HEK293 (cell line): ENCODE measurements around the gene TPST1.

Source experiments
- CTCF ChIA-PET: fragments of 350-600 bp; formaldehyde crosslinking; extraction: SDS; loops from one replicate; lab custom pipeline; 2021; ENCODE audit warnings: antibody characterized with exemption; lab: Yijun Ruan, JAX
- POLR2A ChIA-PET: fragments of 300-600 bp; formaldehyde crosslinking; extraction: SDS; loops from one replicate; lab custom pipeline; 2020; ENCODE audit warnings: antibody characterized with exemption, inconsistent platforms; lab: Yijun Ruan, JAX
- H3K27ac ChIP-seq: fragments of 200-500 bp; sonication (Bioruptor generic); 2 replicates; pipeline ENCODE4 v1.5.1; 2014; ENCODE audit warnings: low read depth, low read length, control low read depth, inconsistent platforms; ENCODE audit errors: extremely low read depth
- H3K36me3 ChIP-seq, 2 experiments: fragments of 200-500 bp in 1 of 2; sonication (Bioruptor generic) in 1 of 2; 1 replicate in 1 of 2; 2 replicates in 1 of 2; pipeline ENCODE4 v1.5.1; 2014 to 2017; ENCODE audit warnings: inconsistent platforms in 2 of 2, low read length in 2 of 2; ENCODE audit not compliant: control insufficient read depth in 2 of 2, insufficient read depth in 1 of 2
- H3K4me1 ChIP-seq: fragments of 200-500 bp; sonication (Bioruptor generic); 2 replicates; pipeline ENCODE4 v1.5.1; 2014; ENCODE audit warnings: mild to moderate bottlenecking, low read length, inconsistent platforms; ENCODE audit not compliant: control insufficient read depth, insufficient read depth
- H3K4me3 ChIP-seq: 2 replicates; pipeline ENCODE4 v1.5.1; 2011; ENCODE audit warnings: low read depth, mild to moderate bottlenecking, control low read depth, low read length, moderate library complexity
- H3K9me3 ChIP-seq: fragments of 200-500 bp; sonication (Bioruptor generic); 2 replicates; pipeline ENCODE4 v1.5.1; 2014; ENCODE audit warnings: low read depth, low read length, inconsistent platforms; ENCODE audit not compliant: control insufficient read depth, insufficient read depth
- TRIM28 ChIP-seq: IDR thresholded peaks from 2 replicates; pipeline ENCODE4 v1.6.1; 2011; ENCODE audit warnings: low read length, control low read depth, borderline replicate concordance
- WT1 ChIP-seq: fragments of 450-650 bp; formaldehyde crosslinking; IDR thresholded peaks from 2 replicates; pipeline ENCODE4 v1.5.1; 2016; ENCODE audit warnings: missing biosample characterization, missing genetic modification characterization
- YY1 ChIP-seq: fragments of 450-650 bp; formaldehyde crosslinking; IDR thresholded peaks from 2 replicates; pipeline ENCODE4 v1.5.1; 2018; ENCODE audit warnings: missing biosample characterization, missing genetic modification characterization
- YY2 ChIP-seq: fragments of 450-650 bp; formaldehyde crosslinking; IDR thresholded peaks from 2 replicates; pipeline ENCODE4 v1.5.1; 2016; ENCODE audit warnings: missing biosample characterization, missing genetic modification characterization
- ZBTB17 ChIP-seq: fragments of 450-650 bp; formaldehyde crosslinking; IDR thresholded peaks from 2 replicates; pipeline ENCODE4 v1.5.1; 2016; ENCODE audit warnings: missing biosample characterization, missing genetic modification characterization
- ZNF112 ChIP-seq: fragments of 450-650 bp; formaldehyde crosslinking; IDR thresholded peaks from 2 replicates; pipeline ENCODE4 v1.5.0; 2017; ENCODE audit warnings: missing biosample characterization, missing genetic modification characterization
- ZNF211 ChIP-seq: fragments of 450-650 bp; formaldehyde crosslinking; IDR thresholded peaks from 2 replicates; pipeline ENCODE4 v1.5.1; 2016; ENCODE audit warnings: low read depth, missing biosample characterization, missing genetic modification characterization
- ZNF302 ChIP-seq: fragments of 450-650 bp; formaldehyde crosslinking; IDR thresholded peaks from 2 replicates; pipeline ENCODE4 v1.5.1; 2016; ENCODE audit warnings: missing biosample characterization, missing genetic modification characterization, low read depth
- ZNF366 ChIP-seq: fragments of 450-650 bp; formaldehyde crosslinking; conservative IDR thresholded peaks from 2 replicates; pipeline ENCODE4 v1.5.1; 2016; ENCODE audit warnings: missing biosample characterization, missing genetic modification characterization
- ZNF423 ChIP-seq: fragments of 450-650 bp; formaldehyde crosslinking; IDR thresholded peaks from 2 replicates; pipeline ENCODE4 v1.5.1; 2016; ENCODE audit warnings: missing biosample characterization, missing genetic modification characterization
- ZNF514 ChIP-seq: fragments of 450-650 bp; formaldehyde crosslinking; IDR thresholded peaks from 2 replicates; pipeline ENCODE4 v1.5.1; 2016; ENCODE audit warnings: missing biosample characterization, missing genetic modification characterization
- ZNF544 ChIP-seq: fragments of 450-650 bp; formaldehyde crosslinking; IDR thresholded peaks from 2 replicates; pipeline ENCODE4 v1.5.0; 2017; ENCODE audit warnings: missing biosample characterization, missing genetic modification characterization
- ZNF585B ChIP-seq: fragments of 450-650 bp; formaldehyde crosslinking; IDR thresholded peaks from 2 replicates; pipeline ENCODE4 v1.5.1; 2016; ENCODE audit warnings: missing biosample characterization, missing genetic modification characterization
- ZNF596 ChIP-seq: fragments of 450-650 bp; IDR thresholded peaks from 2 replicates; pipeline ENCODE4 v1.5.0; 2018; ENCODE audit warnings: missing biosample characterization, mild to moderate bottlenecking, missing genetic modification characterization, moderate library complexity
- ZNF600 ChIP-seq: fragments of 450-650 bp; formaldehyde crosslinking; IDR thresholded peaks from 2 replicates; pipeline ENCODE4 v1.5.1; 2016; ENCODE audit warnings: missing biosample characterization, missing genetic modification characterization
- ZNF654 ChIP-seq: fragments of 450-650 bp; formaldehyde crosslinking; IDR thresholded peaks from 2 replicates; pipeline ENCODE4 v1.5.1; 2016; ENCODE audit warnings: low read depth, missing biosample characterization, missing genetic modification characterization
- ZNF658 ChIP-seq: fragments of 450-650 bp; formaldehyde crosslinking; IDR thresholded peaks from 2 replicates; pipeline ENCODE4; 2016; ENCODE audit warnings: missing biosample characterization, missing genetic modification characterization
- ZNF670 ChIP-seq: fragments of 450-650 bp; formaldehyde crosslinking; IDR thresholded peaks from 2 replicates; pipeline ENCODE4 v1.5.1; 2016; ENCODE audit warnings: missing biosample characterization, missing genetic modification characterization, low read depth
- ZNF785 ChIP-seq: fragments of 450-650 bp; formaldehyde crosslinking; IDR thresholded peaks from 2 replicates; pipeline ENCODE4 v1.5.1; 2016; ENCODE audit warnings: missing biosample characterization, missing genetic modification characterization
- ZNF843 ChIP-seq: fragments of 450-650 bp; formaldehyde crosslinking; IDR thresholded peaks from 2 replicates; pipeline ENCODE4 v1.5.1; 2016; ENCODE audit warnings: missing biosample characterization, missing genetic modification characterization
- ZSCAN16 ChIP-seq: fragments of 450-650 bp; formaldehyde crosslinking; IDR thresholded peaks from 2 replicates; pipeline ENCODE4 v1.5.1; 2016; ENCODE audit warnings: missing biosample characterization, missing genetic modification characterization
- TF ChIP-seq, protein P1 (sequence below): fragments of 450-650 bp; formaldehyde crosslinking; IDR thresholded peaks from 2 replicates; pipeline ENCODE4 v1.5.1; 2016; ENCODE audit warnings: missing biosample characterization, missing genetic modification characterization
- TF ChIP-seq, protein P2 (sequence below): fragments of 450-650 bp; formaldehyde crosslinking; IDR thresholded peaks from 2 replicates; pipeline ENCODE4; 2016; ENCODE audit warnings: missing biosample characterization, missing genetic modification characterization

TPST1 gene

DNA sequence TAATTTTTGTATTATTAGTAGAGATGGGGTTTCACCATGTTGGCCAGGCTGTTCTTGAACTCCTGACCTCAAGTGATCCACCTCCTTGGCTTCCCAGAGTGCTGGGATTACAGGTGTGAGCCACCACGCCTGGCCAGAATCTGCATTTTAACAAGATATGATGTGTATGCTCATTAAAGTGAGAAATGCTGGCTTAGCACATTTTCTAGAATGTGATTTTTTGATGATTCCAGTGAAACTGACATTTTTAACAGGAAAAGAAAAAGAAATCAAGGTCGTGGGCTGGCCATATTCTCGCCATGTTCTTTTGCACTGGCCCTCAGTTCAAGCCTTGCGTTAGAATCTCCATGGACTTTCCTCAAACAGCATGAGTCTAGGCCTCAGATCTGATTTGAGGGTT is 18.1 kb upstream of the TPST1 start (continued):
- TF ChIP-seq, protein P1, sequence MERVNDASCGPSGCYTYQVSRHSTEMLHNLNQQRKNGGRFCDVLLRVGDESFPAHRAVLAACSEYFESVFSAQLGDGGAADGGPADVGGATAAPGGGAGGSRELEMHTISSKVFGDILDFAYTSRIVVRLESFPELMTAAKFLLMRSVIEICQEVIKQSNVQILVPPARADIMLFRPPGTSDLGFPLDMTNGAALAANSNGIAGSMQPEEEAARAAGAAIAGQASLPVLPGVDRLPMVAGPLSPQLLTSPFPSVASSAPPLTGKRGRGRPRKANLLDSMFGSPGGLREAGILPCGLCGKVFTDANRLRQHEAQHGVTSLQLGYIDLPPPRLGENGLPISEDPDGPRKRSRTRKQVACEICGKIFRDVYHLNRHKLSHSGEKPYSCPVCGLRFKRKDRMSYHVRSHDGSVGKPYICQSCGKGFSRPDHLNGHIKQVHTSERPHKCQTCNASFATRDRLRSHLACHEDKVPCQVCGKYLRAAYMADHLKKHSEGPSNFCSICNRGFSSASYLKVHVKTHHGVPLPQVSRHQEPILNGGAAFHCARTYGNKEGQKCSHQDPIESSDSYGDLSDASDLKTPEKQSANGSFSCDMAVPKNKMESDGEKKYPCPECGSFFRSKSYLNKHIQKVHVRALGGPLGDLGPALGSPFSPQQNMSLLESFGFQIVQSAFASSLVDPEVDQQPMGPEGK (tag by site-specific recombination), result no peak

DNA sequence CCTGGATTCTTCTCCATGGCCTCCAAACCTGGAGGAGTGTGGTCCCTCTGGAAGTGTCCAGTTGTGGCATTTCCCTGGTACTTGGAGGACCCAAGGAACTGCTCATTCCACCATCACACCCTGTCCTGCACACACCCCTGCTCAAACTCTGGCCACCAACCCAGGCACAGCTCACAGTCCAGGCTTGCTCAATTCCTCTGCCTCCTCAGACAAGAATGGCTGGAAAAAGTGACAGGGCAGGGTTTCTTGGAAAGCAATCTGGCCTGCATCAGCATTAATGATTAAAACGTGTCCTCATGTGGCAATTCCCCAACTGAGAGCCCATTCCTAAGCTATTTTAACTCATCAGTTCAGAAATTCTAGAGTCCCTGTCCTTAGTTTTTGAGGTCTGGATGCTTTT is 17.2 kb upstream of the TPST1 start:
- POLR2A ChIA-PET, result interaction anchor here (0.8 to 1.1 kb wide), 2 partner anchors 17 to 18 kb away, joined by 3 read pairs; partner anchors contain the start of gene TPST1
- CTCF ChIA-PET, result interaction anchor here (0.7 kb wide), 1 partner anchor 162 kb away, joined by 3 read pairs; no protein-coding TSS in a partner anchor
- TF ChIP-seq ZNF596 (no peak), ZNF658 (tag by site-specific recombination) (no peak), ZNF785 (tag by site-specific recombination) (no peak), ZNF211 (tag by site-specific recombination) (no peak), ZNF514 (no peak), ZNF302 (tag by site-specific recombination) (no peak), WT1 (no peak), ZNF423 (tag by site-specific recombination) (no peak), TRIM28 (no peak), ZNF585B (no peak), YY1 (tag by site-specific recombination) (no peak), ZSCAN16 (no peak), ZNF654 (tag by site-specific recombination) (no peak), YY2 (tag by site-specific recombination) (no peak), ZNF843 (tag by site-specific recombination) (no peak), ZNF544 (no peak), ZNF600 (no peak), ZNF112 (no peak)
- TF ChIP-seq, protein P2, sequence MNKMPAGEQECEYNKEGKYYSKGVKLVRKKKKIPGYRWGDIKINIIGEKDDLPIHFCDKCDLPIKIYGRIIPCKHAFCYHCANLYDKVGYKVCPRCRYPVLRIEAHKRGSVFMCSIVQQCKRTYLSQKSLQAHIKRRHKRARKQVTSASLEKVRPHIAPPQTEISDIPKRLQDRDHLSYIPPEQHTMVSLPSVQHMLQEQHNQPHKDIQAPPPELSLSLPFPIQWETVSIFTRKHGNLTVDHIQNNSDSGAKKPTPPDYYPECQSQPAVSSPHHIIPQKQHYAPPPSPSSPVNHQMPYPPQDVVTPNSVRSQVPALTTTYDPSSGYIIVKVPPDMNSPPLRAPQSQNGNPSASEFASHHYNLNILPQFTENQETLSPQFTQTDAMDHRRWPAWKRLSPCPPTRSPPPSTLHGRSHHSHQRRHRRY (tag by site-specific recombination), result no peak
- TF ChIP-seq, all 188 proteins: peak for 0
- Histone ChIP-seq H3K4me1 (no peaks in the 10 kb centered on the region), H3K27ac (no peak overlapping the region), H3K4me3 (no peak overlapping the region), H3K36me3 (no peaks in the 10 kb centered on the region), H3K9me3 (no peaks in the 10 kb centered on the region)

DNA sequence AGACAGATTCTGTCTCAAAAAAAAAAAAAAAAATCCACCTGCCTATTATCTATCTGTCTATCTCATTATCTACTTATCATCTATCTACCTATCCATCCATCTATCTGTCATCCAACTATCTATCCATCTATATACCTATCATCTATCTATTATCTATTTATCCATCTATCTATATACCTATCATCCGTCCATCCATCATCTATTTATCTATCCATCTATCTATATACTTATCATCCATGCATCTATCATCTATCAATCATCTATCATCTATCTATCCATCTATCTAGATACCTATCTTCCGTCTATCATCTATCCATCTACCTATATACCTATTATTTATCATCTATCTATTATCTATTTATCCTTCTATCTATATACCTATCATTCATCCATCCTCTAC is 16.5 kb upstream of the TPST1 start:
- ChIA-PET CTCF (interaction anchor here (0.6 kb wide), 1 partner anchor 199 kb away, joined by 3 read pairs; no protein-coding TSS in a partner anchor), POLR2A (interaction anchor here (1.1 kb wide), 1 partner anchor 17 kb away, joined by 3 read pairs; the partner anchor contains the start of gene TPST1)
- Histone ChIP-seq H3K9me3 (no peaks in the 10 kb centered on the region), H3K4me1 (no peaks in the 10 kb centered on the region), H3K4me3 (no peak overlapping the region)
- TF ChIP-seq ZNF366 (tag by site-specific recombination) (peak; percentile 71), ZNF670 (tag by site-specific recombination) (no peak), ZBTB17 (tag by site-specific recombination) (peak; percentile 79)
- TF ChIP-seq, all 188 proteins: peak for 2
- Histone ChIP-seq H3K27ac (no peak overlapping the region), H3K36me3 (no peaks in the 10 kb centered on the region)
